Measurements from ENCODE around the gene NR2C2. TPM values are rescaled to one million over a fixed set of nuclear protein-coding genes. Genes with fewer than 3 reads are reported as not detected.
A peak's percentile ranks its signal among the peaks of the same experiment; 100 is the strongest.

NR2C2 gene
- total RNA-seq, 1 donor from 2014 or later, result 74.1 TPM

GRCh38 chr3:15044326-15044725, 96.9 kb downstream of the NR2C2 start:
- H3K36me3 Mint-ChIP-seq, result peaks cover 23% of the 10 kb centered on the region
- no peaks in the 10 kb centered on the region for H3K9me3 Mint-ChIP-seq
- H3K27me3 Mint-ChIP-seq (ENCODE audit: low read depth), result no peaks in the 10 kb centered on the region
- no peak overlapping the region for H3K4me3 Mint-ChIP-seq
- H3K27ac Mint-ChIP-seq, result no peak overlapping the region
- no peak for DNase-seq (ENCODE audit: low spot score in 2 of 2, unreplicated experiment in 2 of 2)
- H3K4me1 Mint-ChIP-seq, result peaks cover 9% of the 10 kb centered on the region
- TF ChIP-seq, protein P1, sequence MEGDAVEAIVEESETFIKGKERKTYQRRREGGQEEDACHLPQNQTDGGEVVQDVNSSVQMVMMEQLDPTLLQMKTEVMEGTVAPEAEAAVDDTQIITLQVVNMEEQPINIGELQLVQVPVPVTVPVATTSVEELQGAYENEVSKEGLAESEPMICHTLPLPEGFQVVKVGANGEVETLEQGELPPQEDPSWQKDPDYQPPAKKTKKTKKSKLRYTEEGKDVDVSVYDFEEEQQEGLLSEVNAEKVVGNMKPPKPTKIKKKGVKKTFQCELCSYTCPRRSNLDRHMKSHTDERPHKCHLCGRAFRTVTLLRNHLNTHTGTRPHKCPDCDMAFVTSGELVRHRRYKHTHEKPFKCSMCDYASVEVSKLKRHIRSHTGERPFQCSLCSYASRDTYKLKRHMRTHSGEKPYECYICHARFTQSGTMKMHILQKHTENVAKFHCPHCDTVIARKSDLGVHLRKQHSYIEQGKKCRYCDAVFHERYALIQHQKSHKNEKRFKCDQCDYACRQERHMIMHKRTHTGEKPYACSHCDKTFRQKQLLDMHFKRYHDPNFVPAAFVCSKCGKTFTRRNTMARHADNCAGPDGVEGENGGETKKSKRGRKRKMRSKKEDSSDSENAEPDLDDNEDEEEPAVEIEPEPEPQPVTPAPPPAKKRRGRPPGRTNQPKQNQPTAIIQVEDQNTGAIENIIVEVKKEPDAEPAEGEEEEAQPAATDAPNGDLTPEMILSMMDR (IDR thresholded peaks at IDR 0.05; ENCODE audit: unreplicated experiment), result no peak

DNA sequence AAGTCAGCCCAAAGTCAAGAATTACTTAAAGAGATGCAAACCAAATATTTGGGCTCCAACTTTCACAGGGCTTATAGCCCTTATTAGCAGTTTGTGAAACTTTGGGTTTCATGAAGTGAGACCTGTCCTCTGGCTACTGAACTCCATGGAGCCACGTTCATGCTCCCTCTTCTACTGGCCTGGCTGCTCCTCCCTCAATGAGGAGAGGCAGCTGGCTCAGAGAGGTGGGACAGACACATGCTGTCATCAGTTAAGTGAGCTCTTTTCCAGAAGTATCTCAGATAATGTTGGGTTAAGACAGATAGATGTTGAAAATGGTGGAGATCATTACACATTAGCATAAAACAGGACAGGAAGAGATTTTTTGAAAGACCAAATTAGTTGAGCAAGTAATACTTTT, 98.3 kb downstream of the NR2C2 start:
- Mint-ChIP-seq H3K27ac (no peak overlapping the region), H3K4me1 (peaks cover 9% of the 10 kb centered on the region), H3K27me3 (ENCODE audit: low read depth) (no peaks in the 10 kb centered on the region), H3K4me3 (no peak overlapping the region), H3K36me3 (peaks cover 23% of the 10 kb centered on the region), H3K9me3 (no peaks in the 10 kb centered on the region)
- TF ChIP-seq, protein P1 (IDR thresholded peaks at IDR 0.05; ENCODE audit: unreplicated experiment), result no peak
- DNase-seq (ENCODE audit: low spot score in 2 of 2, unreplicated experiment in 2 of 2), result no peak

DNA sequence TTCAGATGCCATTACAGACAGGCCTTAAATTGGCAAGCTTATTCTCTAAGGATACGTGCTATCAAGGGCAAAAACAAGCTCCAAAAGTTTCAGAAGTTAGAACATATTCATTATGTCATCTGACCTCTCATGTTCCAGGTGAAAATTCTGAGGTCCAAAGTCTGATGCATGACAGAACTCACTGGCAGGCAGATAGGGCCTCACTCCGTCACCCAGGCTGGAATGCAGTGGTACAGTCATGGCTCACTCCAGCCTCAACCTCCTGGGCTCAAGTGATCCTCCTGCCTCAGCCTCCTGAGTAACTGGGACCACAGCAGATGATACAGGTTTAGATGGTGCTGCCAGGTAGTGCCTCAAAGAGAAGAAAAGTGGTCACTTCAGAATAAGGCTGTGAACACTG, 102.2 kb downstream of the NR2C2 start:
- no peak for DNase-seq (ENCODE audit: low spot score in 2 of 2, unreplicated experiment in 2 of 2)
- Mint-ChIP-seq H3K4me3 (no peak overlapping the region), H3K36me3 (peaks cover 15% of the 10 kb centered on the region), H3K4me1 (no peaks in the 10 kb centered on the region), H3K9me3 (no peaks in the 10 kb centered on the region), H3K27ac (no peak overlapping the region), H3K27me3 (ENCODE audit: low read depth) (no peaks in the 10 kb centered on the region)
- TF ChIP-seq, protein P1 (IDR thresholded peaks at IDR 0.05; ENCODE audit: unreplicated experiment), result no peak

- H3K36me3 Mint-ChIP-seq, result peaks cover 15% of the 10 kb centered on the region
- H3K27ac Mint-ChIP-seq, result no peak overlapping the region
- H3K9me3 Mint-ChIP-seq, result no peaks in the 10 kb centered on the region
- H3K4me1 Mint-ChIP-seq, result no peaks in the 10 kb centered on the region
- H3K4me3 Mint-ChIP-seq, result no peak overlapping the region
- no peak for DNase-seq (ENCODE audit: low spot score in 2 of 2, unreplicated experiment in 2 of 2)
- H3K27me3 Mint-ChIP-seq (ENCODE audit: low read depth), result no peaks in the 10 kb centered on the region
- TF ChIP-seq, protein P1 (IDR thresholded peaks at IDR 0.05; ENCODE audit: unreplicated experiment), result no peak
These were observed 103.2 kb downstream of the NR2C2 start for GRCh38 chr3:15050405-15051092.

DNA sequence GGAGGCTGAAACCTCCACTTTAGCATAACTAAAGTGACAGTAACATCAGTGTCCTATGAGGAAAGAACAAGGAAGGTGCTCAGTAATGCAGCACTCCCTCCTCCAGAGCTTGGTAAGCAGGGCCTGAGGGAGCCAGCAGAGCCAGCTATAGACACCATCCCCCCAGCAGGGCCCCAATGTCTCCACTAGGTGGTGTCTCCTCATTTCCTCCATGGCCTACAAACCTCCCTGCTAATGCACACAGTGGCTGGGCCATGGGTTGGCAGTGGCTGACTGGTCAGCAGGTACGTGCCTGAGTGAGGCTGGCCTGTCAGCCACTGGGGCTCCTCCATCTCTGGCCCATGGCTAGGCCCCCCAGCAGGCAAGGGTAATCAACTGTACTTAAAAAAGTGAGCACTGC, 104.1 kb downstream of the NR2C2 start:
- H3K4me3 Mint-ChIP-seq, result no peak overlapping the region
- TF ChIP-seq, protein P1 (IDR thresholded peaks at IDR 0.05; ENCODE audit: unreplicated experiment), result peak; percentile 50
- no peaks in the 10 kb centered on the region for H3K27me3 Mint-ChIP-seq (ENCODE audit: low read depth)
- no peak overlapping the region for H3K27ac Mint-ChIP-seq
- peaks cover 14% of the 10 kb centered on the region for H3K36me3 Mint-ChIP-seq
- no peaks in the 10 kb centered on the region for H3K9me3 Mint-ChIP-seq
- no peak for DNase-seq (ENCODE audit: low spot score in 2 of 2, unreplicated experiment in 2 of 2)
- H3K4me1 Mint-ChIP-seq, result no peaks in the 10 kb centered on the region
